ENCODE results near the gene RGS3. TPM values are rescaled to one million over a fixed set of nuclear protein-coding genes. Genes with fewer than 3 reads are reported as not detected.

Gene RGS3
- total RNA-seq, 1 donor from 2014 or later, result 15.0 TPM

DNA sequence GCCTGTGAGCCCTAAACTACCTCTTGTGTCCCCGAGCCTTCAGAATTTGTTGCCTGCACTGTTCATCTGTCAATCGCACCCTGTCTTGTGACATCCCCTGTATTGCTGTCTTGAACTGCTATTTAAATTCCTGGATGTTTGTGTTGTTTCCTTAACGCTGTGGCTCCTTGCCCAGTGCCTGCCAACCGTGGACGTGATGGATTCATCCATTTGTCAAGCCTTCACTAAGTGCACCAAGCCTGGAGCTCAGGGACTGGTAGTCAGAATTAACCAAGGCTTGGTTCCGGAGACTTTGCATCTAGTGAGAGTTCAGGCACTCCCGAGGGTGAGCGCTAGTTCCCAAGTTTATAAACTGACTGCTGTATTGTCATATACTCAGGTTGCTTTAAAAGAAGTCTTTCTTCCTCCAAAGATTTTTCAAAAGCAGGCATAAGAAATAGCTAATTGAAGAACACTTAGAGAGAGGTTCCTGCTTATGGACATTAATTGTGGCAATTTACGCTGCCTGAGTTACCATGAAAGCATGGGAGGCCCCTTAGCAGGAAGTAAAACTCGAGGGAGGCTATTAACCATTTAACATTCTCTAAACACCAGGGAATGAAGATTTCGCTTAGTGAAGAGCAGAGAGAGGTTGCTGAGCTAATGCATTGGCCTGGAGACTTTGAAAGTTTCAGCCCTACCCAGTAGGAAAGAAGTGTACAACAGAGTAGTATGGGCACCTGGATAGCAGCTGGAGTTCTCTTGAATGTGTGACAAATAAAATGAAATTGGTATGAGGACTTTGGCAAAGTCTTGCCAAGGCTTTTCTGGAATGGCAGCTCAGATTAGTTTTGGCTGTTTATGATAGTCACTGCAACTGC is 29.0 kb downstream of the RGS3 start:
- H3K27me3 Mint-ChIP-seq, result no peaks in the 10 kb centered on the region
- ChIA-PET CTCF (no interaction called here), POLR2A (no interaction called here)
- intact Hi-C loops (cut with micrococcal nuclease), result no loop called here
- H3K27ac Mint-ChIP-seq, result no peak overlapping the region
- no peaks in the 10 kb centered on the region for H3K9me3 Mint-ChIP-seq
- ATAC-seq (ENCODE audit: low read depth) (no peak), DNase-seq (no peak)
- no peaks in the 10 kb centered on the region for H3K36me3 Mint-ChIP-seq (ENCODE audit: low read depth)
- H3K4me3 Mint-ChIP-seq, result no peak overlapping the region
- TF ChIP-seq, protein P1, sequence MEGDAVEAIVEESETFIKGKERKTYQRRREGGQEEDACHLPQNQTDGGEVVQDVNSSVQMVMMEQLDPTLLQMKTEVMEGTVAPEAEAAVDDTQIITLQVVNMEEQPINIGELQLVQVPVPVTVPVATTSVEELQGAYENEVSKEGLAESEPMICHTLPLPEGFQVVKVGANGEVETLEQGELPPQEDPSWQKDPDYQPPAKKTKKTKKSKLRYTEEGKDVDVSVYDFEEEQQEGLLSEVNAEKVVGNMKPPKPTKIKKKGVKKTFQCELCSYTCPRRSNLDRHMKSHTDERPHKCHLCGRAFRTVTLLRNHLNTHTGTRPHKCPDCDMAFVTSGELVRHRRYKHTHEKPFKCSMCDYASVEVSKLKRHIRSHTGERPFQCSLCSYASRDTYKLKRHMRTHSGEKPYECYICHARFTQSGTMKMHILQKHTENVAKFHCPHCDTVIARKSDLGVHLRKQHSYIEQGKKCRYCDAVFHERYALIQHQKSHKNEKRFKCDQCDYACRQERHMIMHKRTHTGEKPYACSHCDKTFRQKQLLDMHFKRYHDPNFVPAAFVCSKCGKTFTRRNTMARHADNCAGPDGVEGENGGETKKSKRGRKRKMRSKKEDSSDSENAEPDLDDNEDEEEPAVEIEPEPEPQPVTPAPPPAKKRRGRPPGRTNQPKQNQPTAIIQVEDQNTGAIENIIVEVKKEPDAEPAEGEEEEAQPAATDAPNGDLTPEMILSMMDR (IDR thresholded peaks at IDR 0.05), result no peak
- H3K4me1 Mint-ChIP-seq, result no peaks in the 10 kb centered on the region

DNA sequence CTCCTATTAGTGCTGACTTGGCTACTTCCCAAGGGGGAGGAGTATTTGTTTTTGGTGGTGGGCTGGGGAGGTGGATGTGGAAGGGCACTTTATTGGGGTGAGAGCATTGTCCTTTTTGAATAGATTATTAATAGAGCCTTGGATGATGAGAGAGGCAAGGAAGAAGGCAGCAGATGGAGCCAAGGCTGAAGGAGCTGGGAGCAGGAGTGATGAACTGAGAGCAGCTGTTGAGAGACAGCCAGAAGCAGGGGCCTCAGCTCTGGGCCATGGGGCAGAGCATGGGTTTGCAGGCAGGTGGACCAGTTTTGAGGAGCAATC is 29.6 kb downstream of the RGS3 start:
- H3K27ac Mint-ChIP-seq, result no peak overlapping the region
- intact Hi-C loops (cut with micrococcal nuclease), result no loop called here

DNA sequence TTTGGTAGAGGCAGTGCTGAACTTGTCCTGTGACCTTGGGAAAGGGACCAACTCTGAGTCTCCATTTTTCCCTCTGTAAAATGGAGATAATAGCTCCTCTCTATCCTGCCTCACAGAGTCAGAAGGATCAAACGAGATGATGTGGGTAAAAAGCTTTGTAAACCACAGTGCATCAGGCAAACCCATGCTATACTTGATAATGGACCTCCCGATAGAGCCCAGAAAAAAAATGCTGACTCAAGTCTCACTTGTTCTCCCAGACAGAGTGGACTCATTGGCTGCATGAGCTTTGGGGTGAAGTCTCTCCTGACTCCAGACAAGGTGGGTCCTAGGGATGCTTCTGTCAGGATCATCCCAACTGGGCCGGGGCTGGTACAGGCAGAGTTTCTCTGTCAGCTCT is 32.0 kb downstream of the RGS3 start:
- no peaks in the 10 kb centered on the region for H3K36me3 Mint-ChIP-seq (ENCODE audit: low read depth)
- no peak overlapping the region for H3K4me3 Mint-ChIP-seq
- ChIA-PET CTCF (interaction anchor here (2.1 kb wide), 1 partner anchor 50 kb away, joined by 4 read pairs; no protein-coding TSS in a partner anchor), POLR2A (interaction anchor here (0.5 kb wide), 1 partner anchor 15 kb away, joined by 3 read pairs; no protein-coding TSS in a partner anchor)
- intact Hi-C loops (cut with micrococcal nuclease), result no loop called here
- ATAC-seq (ENCODE audit: low read depth) (no peak), DNase-seq (no peak)
- H3K4me1 Mint-ChIP-seq, result no peaks in the 10 kb centered on the region
- no peak overlapping the region for H3K27ac Mint-ChIP-seq
- TF ChIP-seq, protein P1 (IDR thresholded peaks at IDR 0.05), result no peak
- H3K27me3 Mint-ChIP-seq, result no peaks in the 10 kb centered on the region
- no peaks in the 10 kb centered on the region for H3K9me3 Mint-ChIP-seq

More for the DNA sequence above, 29.6 kb downstream of the RGS3 start:
- CTCF ChIA-PET, result no interaction called here
- TF ChIP-seq, protein P1 (IDR thresholded peaks at IDR 0.05), result no peak
- ATAC-seq (ENCODE audit: low read depth) (no peak), DNase-seq (no peak)
- Mint-ChIP-seq H3K9me3 (no peaks in the 10 kb centered on the region), H3K36me3 (ENCODE audit: low read depth) (no peaks in the 10 kb centered on the region), H3K4me1 (no peaks in the 10 kb centered on the region), H3K4me3 (no peak overlapping the region), H3K27me3 (no peaks in the 10 kb centered on the region)
- POLR2A ChIA-PET, result no interaction called here

DNA sequence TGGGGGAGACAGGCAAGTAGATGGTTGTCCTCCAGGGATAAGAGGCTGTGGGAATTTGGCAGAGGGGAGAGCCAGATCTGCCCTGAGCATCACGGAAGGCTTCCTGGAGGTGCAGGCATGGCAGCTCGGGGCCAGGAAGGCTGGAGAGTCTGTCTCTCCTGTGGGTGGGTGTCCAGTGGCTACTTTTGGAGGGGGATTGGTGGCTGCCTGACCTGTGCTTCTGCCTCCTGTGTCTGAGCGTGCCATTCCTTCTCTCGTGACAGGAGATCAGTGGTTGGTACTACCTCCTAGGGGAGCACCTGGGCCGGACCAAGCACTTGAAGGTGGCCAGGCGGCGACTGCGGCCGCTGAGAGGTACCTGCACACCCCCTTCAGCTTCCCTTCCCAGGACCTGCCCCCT is 33.5 kb downstream of the RGS3 start:
- H3K4me3 Mint-ChIP-seq, result no peak overlapping the region
- TF ChIP-seq, protein P1 (IDR thresholded peaks at IDR 0.05), result no peak
- DNase-seq (no peak), ATAC-seq (ENCODE audit: low read depth) (no peak)
- H3K36me3 Mint-ChIP-seq (ENCODE audit: low read depth), result no peaks in the 10 kb centered on the region
- POLR2A ChIA-PET, result no interaction called here
- H3K27ac Mint-ChIP-seq, result no peak overlapping the region
- H3K4me1 Mint-ChIP-seq, result no peaks in the 10 kb centered on the region
- intact Hi-C loops (cut with micrococcal nuclease), result no loop called here
- CTCF ChIA-PET, result no interaction called here
- H3K9me3 Mint-ChIP-seq, result no peaks in the 10 kb centered on the region
- H3K27me3 Mint-ChIP-seq, result no peaks in the 10 kb centered on the region

DNA sequence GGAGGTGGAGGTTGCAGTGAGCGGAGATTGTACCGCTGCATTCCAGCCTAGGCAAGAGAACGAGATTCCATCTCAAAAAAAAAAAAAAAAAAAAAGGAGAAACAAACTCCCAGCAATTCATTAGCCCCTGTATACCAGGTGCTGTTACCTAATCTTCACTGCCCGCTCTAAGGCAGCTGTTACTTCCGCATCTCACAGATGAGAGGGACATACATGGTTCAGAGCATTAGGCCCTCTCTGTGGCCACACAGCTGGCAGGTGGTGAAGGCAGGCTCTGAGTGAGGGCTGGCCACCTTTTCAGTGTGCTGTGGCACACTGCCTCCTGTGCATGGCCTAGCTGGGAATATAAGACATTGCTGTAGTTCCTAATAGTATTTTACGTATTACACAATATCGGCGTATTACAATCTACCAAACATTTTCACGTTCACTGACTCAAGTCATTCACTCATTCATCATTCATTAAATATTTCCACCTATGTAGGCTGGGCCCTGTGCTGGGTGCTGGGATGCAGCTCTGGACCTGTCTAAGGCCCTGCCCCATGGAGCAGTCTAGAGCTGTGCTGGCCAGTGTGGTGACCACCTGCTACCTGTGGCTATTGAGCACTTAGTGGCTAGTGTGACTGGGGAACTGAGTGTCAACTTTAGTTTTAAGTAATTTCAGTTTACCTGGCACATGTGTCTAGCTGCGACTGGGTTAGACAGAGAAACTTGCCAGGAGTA is 35.8 kb downstream of the RGS3 start:
- ChIA-PET POLR2A (no interaction called here), CTCF (no interaction called here)
- Mint-ChIP-seq H3K27me3 (no peaks in the 10 kb centered on the region), H3K36me3 (ENCODE audit: low read depth) (no peaks in the 10 kb centered on the region), H3K27ac (no peak overlapping the region), H3K4me1 (peaks cover 8% of the 10 kb centered on the region), H3K4me3 (no peak overlapping the region), H3K9me3 (no peaks in the 10 kb centered on the region)
- TF ChIP-seq, protein P1 (IDR thresholded peaks at IDR 0.05), result no peak
- no peak for DNase-seq
- intact Hi-C loops (cut with micrococcal nuclease), result no loop called here
- no peak for ATAC-seq (ENCODE audit: low read depth)

Data from activated B cell treated with CpG ODN at 0.5 μM for 24 hours (primary cell).